Measurements from ENCODE around the gene NHP2.
A peak's percentile ranks its signal among the peaks of the same experiment; 100 is the strongest.
"Not testable (repeated sequence)": the region's sequence is repeated elsewhere in the genome, so short reads cannot be mapped to it uniquely, and the experiment has no call there.

The NHP2 gene

DNA sequence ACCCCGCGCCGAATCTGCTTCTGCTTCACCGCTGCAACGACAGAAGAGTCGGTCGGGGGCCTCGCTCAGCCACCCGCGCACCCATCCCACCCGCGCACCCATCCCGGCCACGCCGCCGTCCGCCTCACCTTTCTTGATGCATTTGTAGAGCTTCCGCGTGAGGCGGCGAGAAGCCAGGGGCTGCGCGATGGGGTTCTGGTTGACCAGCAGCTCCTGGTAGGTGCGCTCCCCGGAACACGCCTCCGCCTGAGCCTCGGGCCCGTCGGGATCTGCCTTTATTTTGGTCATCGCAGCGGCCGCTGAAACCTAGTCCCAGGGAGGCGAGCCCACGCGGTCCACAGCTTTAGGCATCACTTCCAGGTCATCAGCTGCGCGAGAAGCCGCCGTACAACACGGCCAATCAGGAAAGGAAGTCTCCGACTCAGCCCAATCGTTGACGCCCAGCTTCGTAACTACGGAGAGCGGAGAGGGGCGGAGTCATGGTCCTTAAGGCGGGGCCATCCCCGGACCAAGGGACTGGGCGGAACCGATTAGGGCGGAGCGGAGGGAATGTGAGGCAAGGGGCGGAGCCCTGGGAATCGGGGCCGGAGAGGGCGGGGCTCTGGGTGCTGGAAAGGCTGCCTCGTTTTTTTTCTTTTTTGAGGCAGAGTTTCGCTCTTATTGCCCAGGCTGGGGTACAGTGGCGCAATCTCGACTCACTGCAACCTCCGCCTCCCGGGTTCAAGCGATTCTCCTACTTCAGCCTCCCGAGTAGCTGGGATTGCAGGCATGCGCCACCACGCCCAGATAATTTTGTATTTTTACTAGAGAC is at the start of gene NHP2:
NHP2 (minus strand) TSS at position 356 of the 811 bp plus-strand sequence; CDS start at position 288, 68 bp downstream.
- DNase-seq (ENCODE audit: low spot score) = peak; percentile 99

DNA sequence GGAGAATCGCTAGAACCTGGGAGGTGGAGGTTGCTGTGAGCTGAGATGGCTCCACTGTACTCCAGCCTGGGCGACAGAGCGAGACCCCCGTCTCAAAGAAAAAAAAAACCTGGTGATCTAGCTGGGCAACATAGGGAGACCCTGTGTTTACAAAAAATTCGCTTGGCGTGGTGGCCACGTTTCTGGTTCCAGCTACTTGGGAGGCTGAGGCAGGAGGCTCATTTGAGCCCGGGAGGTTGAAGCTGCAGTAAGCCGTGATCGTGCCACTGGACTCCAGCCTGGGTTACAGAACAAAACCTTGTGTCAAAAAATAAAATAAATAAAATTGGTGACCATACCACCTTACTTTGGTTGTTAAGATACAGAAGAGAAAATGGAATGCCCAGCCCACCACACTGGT is 48.9 kb upstream of the NHP2 start:
- DNase-seq (ENCODE audit: low spot score) = no peak

DNA sequence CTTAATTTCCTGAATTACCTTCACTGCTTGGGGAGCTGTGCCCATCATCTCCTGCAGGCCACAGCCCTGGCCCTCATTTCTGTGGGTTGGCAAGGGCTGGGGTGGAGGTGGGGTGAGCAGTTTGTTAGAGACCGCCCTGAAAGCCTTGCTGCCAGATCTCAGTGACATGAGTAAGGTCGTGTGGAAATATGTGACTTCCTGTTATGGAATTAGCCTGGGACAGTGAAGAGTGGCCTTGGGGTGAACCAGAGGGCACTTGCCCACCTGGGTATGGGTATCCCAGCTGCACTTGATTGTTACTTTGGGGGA is 48.2 kb upstream of the NHP2 start:
- DNase-seq (ENCODE audit: low spot score) = no peak

DNA sequence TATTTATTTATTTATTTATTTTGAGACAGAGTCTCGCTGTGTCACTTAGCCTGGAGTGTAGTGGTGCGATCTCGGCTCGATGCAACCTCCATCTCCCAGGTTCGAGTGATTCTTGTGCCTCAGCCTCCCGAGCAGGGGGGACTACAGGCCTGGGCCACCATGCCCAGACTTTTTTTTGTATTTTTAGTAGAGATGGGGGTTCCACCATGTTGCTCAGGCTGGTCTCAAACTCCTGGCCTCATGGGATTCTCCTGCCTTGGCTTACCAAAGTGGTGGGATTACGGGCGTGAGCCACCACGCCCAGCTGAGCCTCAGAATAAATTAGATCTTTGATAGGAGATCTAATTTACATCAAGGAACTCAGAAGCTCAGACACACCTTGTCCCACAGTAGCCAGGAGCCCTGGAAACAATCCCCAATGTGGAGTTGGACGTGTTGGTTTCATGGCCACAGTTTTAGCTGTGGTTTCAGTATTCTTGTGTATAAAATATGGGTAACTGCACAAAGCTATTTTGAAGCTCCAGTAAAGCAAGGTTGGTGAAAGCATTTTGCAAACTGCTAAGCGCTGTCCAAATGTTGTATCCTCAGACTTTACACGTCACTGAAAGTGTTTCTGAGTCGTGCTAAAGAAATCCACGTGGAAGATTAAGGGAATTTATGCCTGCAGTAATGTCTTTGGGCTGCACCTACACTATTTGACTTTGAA is 47.7 kb upstream of the NHP2 start:
- DNase-seq (ENCODE audit: low spot score) = no peak

DNA sequence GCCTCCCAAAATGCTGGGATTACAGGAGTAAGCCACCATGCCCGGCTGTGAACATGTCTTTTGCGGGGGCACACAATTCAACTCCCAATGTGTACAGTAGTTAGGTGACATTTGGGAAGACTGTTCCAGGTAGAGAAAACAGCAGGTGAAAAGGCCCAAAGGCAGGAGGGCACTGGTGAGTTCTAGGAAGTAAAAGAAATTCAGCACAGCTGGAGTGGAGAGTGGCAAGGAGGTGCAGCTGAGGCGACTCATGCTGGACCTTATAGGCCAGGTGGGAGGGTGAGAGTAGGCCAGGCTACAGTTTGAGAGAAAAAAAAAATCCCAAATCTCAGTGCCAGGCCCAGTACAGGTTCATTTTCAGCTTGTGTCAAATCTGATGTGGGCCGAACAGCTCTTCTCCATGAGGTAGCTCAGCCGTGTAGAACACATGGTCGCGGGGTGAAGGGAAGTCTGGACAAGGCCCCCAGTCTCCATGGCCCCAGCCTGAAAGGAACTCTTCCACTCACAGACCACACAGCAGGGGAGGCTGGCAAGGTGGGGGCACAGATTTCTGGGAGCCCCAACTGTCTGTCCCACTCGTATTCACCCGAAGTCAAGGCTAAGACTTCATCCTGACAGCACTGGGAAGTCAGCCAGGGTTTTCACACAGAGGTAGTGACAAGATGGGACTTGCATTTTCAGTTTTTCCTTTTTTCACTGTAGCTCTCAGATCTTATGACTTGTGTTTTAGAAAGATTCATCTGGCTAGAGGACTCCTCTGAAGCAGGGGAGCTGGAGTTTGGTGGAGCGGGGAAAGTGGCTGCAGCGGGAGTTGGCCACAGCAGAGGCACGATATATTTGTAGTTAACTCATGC is 46.1 kb upstream of the NHP2 start:
- no peak for DNase-seq (ENCODE audit: low spot score)

DNA sequence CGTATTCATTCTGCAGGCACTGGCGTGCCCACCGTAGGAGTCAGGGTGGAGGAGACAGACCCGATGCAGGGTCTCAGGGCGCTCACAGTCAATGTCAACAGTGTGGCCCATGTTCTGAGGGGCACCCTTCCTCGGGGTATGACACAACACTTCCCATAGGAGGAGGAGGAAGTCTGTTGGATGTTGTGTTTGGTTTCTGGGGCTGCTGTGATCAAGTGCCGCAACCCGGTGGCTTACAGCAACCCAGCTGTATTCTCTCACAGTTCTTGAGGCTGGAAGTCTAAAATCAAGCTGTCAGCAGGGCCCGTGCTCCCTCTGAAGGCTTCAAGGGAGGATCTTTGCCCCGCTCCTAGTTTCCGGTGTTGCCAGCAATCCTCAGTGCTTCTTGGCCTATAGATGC is 45.0 kb upstream of the NHP2 start:
- DNase-seq (ENCODE audit: low spot score) = no peak

DNA sequence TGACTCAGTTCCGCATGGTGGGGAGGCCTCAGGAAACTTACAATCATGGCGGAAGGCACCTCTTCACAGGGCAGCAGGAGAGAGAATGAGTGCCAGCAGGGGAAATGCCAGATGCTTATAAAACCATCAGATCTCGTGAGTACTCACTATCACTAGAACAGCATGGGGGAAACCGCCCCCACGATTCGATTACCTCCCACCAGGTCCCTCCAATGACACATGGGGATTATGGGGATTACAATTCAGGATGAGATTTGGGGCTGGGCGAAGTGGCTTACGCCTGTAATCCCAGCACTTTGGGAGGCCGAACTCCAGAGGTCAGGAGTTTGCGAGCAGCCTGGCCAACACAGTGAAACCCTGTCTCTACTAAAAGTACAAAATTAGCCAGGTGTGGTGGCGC is 44.5 kb upstream of the NHP2 start:
- DNase-seq (ENCODE audit: low spot score) = not testable (repeated sequence)

DNA sequence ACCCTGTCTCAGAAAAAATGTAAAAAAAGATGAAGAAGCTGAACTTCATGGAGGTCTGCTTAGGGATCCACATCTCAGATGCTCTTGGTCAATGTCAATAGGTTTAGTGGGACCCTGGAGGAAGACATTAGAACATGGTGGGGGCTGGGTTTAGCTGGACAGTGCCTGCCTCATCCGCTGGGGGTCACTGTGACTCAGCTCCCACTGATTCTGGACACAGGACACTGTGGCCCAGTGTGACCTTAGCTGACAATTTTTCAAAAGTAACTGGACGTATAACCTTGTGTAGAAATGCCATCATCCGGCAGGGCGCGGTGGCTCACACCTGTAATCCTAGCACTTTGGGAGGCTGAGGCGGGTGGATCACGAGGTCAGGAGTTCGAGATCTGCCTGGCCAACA is 43.3 kb upstream of the NHP2 start:
- no peak for DNase-seq (ENCODE audit: low spot score)

DNA sequence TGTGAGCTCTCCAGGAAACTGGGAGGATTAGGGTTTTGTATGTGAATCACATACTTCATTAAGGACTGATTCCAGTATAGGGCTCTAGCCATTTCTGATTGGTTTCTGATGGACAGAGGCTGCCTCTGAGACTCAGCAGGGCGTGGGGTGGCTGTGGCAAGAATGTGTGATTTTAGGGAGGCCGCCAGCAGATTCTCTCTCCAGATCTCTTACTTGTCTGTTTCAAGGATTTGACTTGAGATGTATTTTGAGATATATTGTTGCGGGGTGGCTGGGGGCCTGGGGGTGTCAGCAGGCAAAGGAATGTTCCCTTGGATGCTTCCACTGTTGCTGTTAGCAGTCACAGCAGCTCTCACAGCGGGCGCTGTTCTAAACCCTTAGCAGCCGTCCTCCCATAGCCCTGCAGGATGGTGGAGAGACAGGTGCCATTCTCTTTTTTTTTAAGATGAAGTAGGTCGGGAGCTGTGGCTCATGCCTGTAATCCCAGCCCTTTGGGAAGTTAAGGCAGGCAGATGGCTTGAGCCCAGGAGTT is 42.7 kb upstream of the NHP2 start:
- no peak for DNase-seq (ENCODE audit: low spot score)

DNA sequence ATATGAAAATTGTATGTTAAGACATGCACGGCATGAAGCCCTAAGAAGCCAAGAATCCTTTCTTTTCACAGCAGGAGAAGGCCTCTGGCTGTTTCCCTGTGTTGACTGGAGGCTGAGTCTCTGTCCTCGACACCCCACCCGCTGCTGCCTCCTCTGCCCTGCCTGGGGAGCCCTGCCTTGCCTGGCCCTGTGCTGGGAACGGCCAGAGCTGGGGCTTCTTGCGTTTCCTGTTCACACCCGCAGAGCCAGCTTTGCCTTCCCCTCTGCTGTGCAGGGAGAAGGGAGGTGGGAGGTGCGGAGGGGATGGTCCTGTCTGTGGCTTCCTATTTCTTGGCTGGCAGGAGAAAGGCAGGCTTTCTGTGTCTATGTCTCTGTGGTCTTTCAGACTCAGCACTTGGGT is 40.3 kb upstream of the NHP2 start:
- DNase-seq (ENCODE audit: low spot score) = no peak

DNA sequence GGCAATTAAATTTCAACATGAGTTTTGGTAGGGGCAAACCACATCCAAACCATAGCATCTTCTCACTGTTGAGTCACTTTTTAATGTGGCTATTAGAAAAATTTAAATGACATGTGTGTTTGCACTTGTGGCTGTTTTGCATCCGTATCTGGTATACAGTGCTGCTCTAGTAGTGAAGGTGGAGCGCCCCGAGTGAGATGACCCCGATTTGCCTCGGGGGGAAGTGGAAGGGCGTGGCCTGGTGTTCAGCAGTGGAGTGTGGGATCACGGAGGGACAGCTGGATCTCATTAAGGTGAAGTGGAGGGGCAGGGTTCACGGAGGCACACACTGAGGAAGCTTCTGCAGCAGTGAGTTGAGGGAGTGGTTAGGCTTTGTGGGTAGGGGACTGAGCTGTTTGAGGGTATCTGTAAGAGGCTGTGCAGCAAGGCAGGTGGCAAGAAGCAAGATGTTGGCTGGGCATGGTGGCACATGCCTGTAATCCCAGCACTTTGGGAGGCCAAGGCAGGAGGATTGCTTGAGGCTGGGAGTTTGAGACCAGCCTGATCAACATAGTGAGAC is 39.6 kb upstream of the NHP2 start:
- no peak for DNase-seq (ENCODE audit: low spot score)

DNA sequence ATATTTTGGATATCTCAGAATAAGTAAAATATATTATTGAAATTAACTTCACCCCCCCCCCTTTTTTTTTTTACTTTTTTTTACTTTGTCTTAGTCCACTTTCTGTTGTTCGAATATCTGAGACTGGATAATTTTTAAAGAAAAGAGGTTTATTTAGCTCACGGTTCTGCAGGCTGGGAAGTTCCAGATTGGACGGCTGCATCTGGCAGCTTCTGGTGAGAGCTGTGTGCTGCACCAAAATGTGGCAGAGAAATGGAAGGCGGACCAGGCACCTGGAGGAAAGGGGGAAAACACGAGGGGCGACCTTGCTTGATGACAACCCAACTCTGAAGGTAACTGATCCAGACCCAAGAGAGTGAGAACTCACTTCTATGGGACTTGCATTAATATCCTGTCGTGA is 39.1 kb upstream of the NHP2 start:
- no peak for DNase-seq (ENCODE audit: low spot score)

DNA sequence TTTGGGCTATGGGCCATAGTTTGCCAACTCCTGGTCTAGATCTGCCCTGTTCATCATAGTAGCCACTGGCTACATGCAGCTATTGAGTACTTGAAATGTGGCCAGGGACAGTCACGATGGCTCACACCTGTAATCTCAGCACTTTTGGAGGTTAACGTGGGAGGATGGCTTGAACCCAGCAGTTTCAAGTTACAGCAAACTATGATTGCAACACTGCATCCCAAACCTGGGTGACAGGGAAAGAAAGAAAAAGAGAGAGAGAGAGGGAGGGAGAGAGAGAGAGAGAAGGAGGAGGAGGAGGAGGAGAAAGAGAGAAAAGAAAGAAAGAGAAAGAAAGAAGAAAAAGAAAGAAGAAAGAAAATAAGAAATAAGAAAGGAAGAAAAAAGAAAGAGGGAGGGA is 38.6 kb upstream of the NHP2 start:
- DNase-seq (ENCODE audit: low spot score) = no peak

DNA sequence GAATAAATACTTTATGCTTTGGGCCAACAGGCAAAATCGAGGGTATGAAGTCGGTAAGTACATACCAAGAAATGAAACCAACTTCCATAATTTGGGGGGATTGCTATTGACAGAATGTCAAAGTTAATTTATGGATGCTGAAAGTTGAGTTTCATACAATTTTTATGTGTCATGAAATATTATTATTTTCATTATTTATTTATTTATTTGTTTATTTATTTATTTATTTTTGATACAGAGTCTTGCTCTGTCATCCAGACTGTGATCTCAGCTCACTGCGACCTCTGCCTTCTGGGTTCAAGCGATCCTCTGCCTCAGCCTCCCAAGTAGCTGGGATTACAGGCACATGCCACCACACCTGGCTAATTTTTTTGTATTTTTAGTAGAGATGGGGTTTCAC is 38.0 kb upstream of the NHP2 start:
- no peak for DNase-seq (ENCODE audit: low spot score)

DNA sequence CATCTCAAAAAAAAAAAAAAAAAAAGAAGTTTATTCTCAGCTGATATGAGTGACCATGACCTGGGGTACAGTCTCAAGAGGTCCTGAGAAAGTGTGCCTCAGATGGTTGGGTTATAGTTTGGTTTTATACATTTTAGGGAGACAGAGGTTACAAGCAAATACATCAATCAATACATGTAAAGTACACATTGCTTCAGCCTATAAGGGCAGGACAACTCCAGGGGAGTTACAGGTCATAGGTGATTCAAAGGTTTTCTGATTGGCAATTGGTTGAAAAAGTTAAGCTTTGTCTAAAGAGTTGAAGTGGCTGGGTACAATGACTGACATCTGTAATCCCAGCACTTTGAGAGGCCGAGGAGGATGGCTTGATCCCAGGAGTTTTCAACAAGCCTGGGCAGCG is 35.7 kb upstream of the NHP2 start:
- no peak for DNase-seq (ENCODE audit: low spot score)

DNA sequence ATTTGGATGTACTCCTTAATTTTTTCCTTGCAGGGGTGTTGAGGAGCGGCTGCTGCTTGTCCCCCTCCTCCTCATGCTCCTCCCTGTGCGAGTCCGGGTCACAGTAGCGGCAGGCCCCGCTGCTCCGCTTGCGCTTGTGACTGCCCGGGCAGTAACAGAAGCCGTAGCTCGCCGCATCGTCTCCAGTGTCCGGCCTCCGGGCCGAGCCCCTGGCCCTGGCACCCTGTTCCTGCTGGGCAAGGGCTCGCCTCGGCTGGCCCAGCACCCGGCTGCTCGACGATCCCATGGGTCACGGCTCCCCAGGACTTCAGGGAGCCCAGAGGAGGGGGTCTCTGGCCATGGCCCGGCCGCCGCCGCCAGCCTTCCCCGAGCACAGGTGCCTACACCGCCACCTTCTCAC is 33.3 kb upstream of the NHP2 start, which contains the start of gene GMCL2:
GMCL2 (minus strand) TSS at position 358 of the 400 bp plus-strand sequence; CDS start at position 286, 72 bp downstream.
- no peak for DNase-seq (ENCODE audit: low spot score)

DNA sequence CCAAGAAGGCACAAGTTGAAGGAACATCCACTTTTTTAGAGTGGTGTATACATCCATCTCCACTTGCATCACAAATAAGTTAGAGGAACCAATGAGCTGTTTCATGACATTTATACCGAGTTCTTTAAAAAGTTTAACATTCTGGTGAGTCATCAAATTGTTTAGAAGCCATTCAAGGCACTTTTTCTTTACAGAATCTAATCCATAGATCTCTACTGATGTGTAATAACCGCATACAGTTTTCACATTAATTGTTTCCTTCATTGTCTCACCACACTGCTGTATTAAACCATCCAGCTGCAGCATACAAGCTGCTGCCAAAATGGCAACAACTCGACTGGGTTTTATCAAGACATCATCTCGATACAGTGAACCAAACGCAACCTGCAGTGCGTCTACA is 32.7 kb upstream of the NHP2 start:
- DNase-seq (ENCODE audit: low spot score) = no peak

DNA sequence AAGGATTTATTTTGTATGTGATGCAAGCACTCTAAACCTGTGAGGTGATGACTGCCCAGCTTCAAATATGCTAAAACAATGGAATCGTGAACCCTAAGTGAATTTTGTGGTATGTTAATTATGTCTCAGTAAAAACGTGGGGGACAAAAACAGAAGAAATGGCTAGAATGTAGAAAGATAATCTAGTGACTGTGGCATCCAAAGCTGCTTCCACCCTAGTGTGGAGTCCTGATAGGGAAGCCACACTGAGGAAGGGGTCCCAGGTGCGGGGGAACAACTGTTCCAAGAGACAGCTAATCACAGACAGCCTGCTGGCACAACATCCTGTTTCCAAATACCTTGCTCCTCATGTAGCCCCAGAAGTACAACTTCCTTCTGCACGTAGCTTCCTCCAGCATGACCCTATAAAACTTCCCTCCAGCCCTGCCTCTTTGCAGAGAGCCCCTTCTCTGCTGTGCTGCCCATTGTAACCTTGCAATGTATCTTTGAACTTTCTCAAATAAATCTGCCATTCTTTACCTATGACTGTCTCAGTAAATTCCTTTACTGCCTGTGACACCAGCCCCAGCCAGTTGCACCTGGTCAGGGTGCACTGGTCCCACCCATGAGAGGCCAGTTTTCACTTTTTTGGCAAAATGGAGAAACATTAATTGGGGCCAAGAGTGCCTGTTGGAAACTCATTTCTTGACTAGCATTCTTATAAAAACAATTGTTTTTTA is 28.6 kb upstream of the NHP2 start:
- no peak for DNase-seq (ENCODE audit: low spot score)

DNA sequence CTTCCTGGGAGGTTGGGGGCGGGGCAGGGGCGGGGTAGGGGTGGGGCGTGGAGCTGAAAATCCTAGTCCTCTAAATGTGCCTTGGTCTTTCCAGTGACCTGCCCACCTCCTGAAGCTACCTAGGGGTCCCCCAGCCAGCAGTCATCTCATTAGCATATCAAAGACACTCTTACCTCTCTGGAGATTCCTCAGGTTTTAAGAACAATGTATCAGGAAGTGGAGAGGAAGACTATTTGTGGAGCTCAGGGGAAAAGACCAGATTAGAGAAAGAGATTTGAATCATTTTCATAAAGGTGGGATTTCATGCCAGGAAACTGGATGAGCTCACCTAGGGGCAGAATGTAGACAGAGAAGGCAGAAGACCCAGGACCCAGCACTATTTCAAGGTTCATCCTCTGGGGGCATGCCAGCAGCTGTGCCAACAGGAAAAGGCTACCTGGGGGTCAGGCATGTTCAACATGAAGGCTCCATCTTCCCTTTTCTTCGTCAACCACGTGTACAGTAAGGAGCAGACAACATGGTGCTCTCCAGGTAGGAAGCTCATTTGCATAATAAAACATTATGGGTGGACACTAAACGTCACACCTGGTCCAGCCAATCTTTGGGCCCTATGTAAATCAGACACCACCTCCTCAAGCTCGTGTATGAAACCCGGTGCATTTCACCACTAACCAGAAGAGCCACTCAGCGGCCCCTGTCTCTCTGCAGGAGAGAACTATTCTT is 26.6 kb upstream of the NHP2 start:
- DNase-seq (ENCODE audit: low spot score) = no peak

DNA sequence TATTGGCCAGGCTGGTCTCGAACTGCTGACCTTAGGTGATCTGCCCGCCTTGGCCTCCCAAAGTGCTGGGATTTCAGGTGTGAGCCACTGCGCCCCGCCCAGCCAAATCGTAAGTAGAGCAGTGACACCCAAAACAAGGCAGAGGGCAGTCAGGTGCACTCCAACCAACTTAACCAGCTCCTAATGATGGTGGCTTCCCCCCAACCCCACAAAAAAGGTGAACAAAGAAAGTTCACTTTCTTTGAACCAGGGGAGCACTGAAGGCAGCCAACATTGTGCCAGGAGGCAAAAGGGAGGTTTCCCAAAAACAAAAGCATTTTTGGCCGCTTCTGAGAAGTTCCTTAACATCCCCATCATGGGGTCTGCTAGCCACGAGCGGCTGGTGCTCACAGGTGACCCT is 23.9 kb upstream of the NHP2 start:
- no peak for DNase-seq (ENCODE audit: low spot score)

DNA sequence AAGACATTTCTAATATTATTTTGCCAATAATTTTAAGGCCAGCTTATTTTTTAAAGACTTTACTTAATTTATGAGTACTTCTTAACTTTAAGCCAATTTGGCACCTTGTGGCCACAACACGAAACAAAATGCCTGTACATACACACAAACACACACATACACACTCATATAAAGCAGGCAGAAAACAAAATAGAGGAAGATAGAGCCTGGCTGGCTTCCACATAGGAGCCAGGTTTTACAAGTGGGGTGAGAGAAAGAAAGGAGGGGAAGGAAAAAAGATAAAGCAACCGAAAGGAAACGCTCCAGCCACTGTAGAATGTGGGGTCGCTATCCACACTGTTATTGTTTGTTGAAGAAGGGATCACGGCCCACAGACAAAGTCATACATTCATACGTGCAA is 23.1 kb upstream of the NHP2 start:
- DNase-seq (ENCODE audit: low spot score) = no peak

Data from GM03348 (cell line).